GM19452 (cell line): ENCODE measurements around the gene FAM81A.
"Not testable (repeated sequence)": the region's sequence is repeated elsewhere in the genome, so short reads cannot be mapped to it uniquely, and the experiment has no call there.

Experiments
- ATAC-seq: cut with Tn5 transposase; IDR thresholded peaks from one replicate; pipeline ENCODE4 v1.9.1; 2021; ENCODE audit not compliant: unreplicated experiment

The FAM81A gene

DNA sequence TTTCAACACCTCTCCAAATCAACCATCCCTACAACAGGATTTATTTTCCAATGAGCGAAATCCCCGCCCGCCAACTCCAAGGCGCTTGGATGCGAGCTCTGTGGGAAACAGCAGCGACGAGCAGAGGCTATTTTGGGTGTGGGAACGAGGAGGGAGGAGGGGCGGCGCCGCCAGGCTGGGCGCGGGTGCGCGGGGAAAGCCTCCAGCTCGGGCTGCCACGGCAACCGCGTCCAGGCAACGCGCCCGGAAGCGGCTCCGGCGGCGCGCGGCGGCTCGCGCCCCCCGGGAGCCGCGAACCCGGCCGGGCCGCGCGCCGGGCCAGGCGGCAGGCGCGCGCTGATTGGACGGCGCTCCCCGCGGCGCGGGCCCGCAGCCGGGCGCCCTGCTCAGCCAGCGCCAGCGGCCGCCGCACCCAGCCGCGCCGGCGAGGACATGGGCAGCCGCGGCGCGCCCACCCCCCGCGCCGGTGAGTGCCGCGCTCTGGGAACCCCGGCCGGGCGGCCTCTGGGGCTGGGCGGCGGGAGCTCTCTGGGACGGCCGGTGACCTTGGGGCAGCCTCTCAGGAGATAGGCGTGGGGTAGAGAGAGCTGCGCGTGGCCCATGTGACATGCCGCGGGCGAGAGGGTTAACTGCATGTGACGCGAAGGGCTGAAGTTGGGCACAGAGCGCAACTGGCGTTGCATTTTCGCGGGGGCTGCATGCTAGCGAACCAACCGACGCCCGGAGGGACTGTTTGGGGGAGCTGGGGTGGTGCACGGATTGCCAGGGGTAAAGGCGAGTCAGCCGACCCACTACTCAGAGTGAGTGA is at the start of gene FAM81A:
TSS of gene FAM81A (plus strand) at position 370 of the 808 bp plus-strand sequence. CDS start 20,441 bp downstream, outside the sequence.
- peak; percentile 76 for ATAC-seq

DNA sequence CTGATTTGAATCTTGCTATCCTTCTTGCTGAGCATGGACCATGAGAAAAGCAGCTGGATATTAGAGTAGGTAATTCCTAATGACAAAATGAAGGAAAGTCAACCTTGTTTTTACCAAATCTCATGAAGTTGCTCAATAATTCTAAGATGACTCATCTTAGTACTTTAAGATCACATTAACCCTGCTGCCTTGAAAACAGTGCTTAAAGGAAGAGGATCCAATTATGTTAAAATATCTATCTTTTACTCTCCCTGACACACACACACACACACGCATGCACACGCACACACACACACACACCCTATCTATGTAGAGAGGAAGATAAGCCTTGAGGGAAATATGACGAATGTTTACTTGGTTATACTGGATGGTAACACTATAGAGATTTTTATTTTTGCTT is 49.3 kb upstream of the FAM81A start:
- ATAC-seq, result no peak

DNA sequence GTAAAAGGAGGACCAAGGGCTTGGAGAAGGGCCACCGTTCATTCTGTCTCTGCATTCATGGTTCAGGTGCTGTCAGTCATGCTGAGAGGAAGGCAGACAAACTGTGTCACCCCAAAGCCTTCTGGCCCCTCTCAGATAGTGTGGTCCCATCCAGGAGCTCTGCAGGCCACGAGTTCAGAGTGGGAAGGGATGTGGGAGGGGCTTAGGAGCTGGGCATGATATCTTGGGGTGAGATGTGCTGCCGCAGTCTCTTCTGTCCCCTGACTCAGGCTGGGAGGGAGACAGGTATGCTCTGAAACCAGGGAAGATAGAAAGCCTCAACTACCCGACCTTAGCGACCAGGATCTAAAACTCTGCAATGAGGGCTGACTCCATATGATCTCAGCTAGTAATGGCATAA is 45.7 kb upstream of the FAM81A start:
- no peak for ATAC-seq

DNA sequence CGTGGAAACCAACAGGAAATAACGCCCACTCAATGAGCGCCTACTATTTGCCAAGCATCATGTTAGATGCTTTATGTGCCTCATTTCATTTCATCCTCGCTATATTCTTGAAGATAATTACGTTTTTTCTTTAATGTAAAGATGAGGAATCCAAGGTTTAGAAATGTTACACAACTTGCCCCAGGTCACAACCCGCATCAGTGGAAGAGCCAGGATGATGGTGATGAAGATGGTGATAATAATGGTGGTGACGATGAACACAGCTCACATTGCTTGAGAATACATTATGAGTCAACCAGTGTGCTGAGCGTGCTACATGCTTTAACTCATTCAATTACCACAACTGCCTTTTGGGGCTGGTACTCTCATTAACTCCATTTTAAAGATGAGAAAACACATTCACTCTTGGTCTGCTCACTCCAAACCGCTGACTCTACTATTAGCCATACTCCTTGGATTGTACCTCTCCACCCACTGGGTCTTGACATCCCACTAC is 43.8 kb upstream of the FAM81A start:
- ATAC-seq, result no peak

DNA sequence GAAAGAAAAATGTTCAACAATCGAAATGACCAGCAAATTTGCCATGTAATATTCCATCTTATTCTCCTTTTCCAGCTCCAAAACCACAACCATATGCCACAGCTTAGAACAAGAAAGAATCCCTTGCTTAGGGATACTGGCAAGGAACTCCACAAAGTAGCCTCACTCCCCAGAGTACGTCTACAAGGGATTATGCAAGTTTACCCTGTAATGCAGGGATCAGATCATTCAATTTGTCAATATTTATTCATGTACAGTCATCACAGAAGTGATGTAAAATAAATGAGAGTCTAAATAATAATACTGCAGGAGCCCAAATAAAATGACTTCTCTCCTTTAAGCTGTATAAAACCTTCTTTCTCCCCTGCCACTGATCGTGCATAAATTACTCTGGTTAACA is 41.8 kb upstream of the FAM81A start:
- no peak for ATAC-seq

DNA sequence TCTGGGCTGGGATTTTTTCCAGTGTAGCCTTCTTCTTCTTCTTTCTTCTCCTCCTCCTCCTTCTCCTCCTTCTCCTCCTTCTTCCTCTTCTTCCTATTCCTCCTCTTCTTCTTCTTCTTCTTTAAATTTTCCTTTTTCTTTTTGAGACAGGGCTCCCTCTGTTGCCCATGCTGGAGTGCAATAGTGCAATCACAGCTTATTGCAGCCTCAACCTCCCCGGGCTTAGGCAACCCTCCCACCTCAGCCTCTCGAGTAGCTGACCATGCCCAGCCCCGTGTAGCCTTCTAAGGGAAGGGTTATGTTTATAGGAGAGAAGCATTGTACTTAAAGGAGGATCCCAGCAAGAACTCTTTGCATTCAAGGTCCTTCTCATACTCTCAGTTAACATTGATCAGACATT is 41.3 kb upstream of the FAM81A start:
- ATAC-seq, result no peak

DNA sequence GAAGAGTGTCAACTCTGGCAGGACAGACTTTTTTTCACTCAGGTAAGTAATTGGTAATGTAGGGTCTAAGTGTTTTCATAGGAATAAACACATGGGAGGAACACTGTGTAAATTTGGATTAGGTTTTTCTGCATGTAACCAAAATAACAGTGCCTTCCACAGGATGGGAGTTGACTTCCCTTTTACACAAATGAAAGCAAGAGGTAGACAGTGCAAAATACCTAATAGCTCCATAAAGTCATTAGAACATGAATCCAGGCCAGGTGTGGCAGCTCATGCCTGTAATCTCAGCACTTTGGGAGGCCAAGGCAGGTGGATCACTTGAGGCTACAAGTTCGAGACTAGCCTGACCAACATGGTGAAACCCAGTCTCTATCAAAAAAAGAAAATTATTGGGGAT is 39.8 kb upstream of the FAM81A start:
- ATAC-seq, result no peak

DNA sequence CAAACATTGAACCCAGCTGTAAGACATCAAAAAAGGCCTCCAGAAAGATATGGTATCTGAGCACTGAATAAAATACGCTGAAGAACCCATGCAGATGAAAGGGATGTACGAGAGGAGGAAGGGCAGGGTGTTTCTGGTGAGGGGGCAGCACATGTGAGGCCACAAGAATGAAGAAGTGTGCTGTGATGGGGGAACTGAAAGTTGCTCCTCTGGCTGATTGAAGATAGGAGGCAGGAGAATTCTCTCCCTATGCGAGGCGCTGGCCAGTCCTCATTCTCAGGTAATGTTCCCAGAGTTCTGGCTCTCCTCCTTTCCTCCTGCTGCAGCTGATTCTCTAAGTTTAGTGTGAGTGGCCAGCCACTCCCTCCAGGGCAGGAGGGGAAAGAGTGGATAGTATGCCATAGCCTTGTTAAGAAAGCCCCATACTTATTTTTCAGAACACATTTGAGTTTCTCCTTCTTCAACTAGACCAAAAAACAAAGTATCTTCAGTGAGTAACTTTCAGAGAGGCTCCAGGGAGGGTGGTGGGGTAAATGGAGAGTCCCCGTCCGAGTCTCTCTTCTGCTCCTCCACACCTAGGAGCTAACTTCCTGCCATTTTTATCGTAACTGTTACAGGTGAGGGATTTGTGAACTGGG is 38.4 kb upstream of the FAM81A start:
- peak; percentile 73 for ATAC-seq

DNA sequence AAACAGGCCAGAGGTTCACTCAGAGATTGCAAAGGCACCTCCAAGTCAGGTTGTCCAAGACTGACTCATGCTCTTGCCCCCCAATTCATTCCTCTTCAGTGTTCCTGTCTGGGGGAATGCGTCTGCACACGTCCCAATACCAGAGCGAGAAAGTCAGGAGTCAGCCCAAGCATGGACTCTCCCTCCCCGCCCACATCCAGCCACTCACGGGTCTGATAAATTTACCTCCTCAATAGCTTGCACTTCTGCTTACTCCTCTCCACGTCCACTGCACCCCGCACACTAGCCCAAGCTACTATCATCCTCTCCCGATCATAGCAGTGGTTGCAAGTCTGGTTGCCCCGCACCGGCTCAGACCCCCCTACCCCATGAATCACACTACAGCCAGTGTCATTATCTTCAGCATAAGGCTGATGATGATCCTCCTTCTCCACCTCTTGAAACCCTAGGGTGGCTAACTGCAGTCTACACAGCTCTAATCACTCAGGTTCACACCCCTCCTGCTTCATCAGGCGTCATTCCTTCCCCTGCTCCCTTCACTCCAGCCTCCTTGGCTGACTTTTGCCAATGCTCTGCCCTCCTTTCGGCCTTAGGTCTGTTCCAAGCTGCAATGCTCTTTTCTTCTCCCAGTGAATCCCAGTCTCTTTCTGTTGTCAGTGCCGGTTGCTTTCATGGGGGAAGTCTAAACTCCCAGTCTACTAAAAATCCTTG is 37.7 kb upstream of the FAM81A start:
- no peak for ATAC-seq

DNA sequence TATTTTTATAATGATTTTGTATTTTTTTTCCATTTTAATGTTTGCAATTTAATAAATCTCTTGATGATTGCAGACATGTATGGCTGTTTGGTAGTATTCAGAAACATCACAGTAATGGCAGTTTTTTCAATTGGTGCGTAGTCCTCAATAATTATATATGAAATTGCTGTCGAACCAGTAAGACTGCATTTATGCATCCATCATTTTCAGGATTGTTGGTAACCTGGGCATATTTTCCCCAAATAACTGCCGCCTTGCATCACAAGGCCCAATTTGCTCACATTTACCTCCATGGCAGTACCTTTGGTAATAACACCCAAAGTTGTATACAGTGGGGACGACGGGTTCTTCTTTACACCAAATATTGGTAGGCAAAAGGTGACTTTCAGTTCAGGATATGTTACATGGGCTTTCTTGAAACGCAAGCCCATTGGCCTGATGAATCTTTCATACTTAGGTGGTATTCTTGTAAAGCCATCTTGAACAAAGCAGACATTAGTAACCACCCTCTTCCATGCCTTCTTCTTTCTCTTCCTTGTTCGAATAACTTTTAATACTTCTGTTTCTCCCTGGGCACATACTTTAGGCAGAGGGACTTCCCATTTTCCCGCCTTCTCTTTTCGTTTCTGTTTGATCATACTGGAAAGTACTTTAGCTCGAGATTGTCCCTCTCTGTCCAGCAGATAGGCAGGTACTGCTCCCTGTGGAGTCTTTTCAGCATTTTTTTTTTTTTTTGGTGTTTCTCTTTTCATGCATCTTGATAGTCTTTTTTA is 36.7 kb upstream of the FAM81A start:
- not testable (repeated sequence) for ATAC-seq

DNA sequence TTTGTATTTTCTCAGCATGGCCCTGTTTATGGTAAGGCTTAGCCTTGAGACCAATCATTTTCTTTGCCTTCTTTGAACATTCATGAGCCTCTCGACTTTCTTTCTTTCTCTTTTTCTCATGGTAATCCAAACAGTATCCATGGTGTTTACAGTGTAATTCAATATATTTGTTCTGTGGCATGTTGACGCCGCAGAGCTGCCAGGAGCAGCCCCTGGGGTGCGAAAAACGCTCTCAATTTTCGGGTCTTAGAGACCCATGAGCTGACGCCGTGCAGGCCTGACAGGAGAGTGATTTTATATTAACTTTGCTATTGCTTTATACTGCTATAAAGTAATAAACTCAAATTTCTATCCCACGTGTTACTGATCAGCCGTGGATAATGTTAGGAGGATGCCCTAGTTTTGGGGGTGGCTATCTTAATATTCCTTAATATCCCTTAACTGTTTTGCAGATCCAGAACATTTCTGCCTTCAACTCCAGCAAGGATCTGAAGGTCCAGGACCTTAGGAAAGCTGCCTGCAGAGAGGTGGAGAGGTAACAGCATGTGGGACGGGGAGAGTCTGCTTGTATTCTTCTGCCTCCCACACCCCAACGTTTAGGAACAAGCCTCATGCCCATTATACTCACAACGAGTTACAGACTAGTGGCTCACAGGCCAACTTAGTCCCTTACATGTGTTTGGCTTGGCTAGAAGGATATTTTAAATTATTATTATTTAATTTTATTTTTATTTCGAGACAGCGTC is 36.0 kb upstream of the FAM81A start:
- no peak for ATAC-seq

DNA sequence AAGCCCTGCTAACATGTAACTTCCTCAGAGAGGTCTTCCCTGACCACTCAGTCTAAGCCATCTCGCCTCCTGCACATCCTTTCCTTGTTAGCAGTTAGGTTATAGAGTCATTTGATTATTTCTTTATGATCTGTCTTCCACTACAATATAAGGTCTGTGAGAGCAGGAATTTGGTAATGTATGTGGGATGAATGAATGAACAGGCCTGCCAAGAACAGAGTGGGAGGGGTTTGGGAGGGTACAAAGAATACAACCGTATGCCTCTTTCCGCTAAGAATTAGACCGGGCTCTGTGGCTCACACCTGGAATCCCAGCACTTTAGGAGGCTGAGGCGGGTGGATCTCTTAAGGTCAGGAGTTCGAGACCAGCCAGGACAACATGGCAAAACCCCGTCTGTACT is 32.9 kb upstream of the FAM81A start:
- ATAC-seq, result no peak

DNA sequence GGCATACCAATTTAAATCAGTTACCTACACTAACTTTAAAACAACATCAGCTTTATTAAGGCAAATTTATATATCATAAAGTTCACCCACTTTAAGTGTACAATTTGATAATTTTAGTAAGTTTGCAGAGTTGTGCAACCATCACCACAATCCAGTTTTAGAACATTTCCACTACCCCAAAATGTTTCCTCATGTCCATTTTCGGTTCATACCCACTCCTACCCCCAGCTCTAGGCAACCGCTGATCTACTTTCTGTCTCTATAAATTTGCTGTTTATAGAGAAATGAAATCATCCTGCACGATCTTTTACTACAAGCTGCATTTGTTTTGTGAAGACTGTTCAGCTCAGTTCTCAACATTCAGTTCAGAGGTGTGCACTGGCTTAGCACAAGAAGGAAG is 31.5 kb upstream of the FAM81A start:
- ATAC-seq, result no peak

DNA sequence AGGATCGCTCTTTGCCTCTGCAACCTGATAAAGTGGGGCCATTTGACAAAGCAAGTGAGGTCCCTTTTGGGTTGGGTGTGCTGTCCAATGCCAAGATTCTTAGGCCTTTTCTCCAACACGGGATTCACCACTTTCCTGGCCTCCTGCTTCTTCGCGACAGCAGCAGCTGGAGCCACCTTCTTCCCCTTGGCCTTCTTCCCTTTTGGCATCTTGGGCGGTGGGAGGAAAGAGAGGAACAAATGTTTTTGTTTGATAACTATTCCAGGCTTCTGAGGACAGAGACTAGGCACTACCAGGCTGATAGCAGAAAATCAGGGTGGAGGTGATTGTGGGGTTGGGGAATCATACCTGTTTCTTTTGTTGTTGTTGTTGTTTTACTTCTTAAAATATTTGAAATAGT is 30.0 kb upstream of the FAM81A start:
- no peak for ATAC-seq

DNA sequence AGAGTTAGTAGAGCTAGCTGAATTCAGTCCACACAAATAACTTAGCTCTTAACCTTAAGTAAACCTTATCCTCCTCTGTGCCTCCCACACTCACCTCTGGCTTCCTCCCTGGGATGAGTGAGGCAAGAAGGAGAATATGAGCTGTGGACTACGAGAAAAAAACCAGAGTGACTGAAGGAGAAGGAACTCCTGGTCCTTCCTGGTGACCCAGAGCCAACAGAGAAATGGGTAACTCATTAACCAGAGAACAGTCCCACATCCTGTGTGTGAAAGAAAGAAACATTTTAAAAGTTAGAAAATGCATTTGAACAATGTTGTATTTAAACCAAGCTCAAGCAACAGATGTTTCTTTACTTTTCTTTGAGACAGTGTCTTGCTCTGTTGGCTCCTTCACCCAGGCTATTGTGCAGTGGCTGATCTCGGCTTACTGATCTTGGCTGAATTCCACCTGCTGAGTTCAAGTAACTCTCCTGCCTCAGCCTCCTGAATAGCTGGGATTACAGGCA is 27.5 kb upstream of the FAM81A start:
- ATAC-seq, result no peak

DNA sequence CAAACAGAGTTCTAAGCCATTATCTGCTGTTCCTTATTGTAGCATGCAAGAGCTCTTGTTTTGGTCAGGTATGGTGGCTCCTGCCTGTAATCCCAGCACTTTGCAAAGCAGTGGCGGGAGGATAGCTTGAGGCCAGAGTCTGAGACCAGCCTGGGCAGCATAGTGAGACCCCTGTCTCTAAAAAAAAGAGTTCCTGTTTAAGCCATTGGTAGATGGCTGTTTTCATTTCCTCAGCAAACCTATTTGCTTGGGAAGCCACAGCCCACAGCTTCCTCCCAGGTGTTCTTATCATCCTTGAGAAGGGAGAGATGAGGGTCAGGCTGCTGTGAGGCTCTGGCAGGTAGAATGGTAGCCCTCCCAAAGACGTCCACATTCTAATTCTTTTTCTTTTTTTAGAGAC is 24.4 kb upstream of the FAM81A start:
- no peak for ATAC-seq

DNA sequence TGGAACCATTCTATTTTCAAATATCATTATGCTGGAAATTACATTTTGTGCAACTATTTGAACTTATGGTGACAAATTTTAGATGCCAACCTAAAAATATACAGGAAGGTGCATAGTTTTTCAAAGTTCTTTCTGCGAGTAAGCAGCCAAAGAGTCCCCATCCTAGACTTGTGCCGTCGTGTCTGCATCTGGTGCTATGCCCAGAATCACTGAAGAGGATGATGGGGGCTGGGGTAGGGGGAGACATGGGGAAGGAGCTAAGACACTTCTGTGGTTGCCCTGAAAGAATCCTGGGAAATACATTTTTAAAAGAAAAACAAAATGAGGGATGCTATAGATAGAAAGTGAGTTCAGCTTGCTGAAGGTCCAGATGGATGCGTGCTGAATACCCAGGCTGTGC is 21.2 kb upstream of the FAM81A start:
- no peak for ATAC-seq

DNA sequence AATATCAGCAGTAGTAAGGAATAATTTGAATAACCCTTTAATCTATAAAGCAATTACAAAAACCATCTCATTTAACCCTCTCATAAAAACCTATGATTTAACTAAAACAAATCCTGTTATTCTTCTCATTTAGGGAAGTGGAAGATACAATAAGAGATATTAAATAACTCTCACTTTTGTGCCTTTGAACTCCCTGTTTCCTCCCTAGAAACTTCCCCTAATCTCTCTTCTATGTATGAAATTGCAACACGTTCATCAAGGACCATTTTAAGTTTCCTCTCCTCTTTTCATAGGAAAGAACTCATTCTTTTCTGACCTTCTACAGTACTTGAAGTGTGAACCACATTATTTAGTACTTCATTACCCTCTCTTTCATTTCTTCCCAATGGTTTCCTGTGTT is 18.8 kb upstream of the FAM81A start:
- ATAC-seq, result no peak

DNA sequence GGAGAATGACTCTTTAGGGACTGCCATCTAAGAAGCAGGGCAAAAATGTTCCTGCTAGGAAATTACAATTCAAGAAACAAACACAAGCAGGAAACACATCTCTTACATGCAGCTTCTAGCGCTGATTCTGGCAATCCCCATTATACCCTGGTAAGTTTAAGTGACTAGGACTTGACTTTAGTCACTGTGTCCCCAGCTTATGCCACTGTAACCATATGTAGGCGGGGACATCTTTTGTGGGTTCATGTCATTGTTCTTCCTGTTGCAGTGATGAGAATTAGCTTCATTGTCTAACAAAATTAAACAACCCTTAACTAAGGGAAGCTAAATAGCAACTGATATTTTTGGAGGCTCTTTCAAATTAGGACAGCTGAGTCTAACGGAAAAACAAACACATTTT is 17.9 kb upstream of the FAM81A start:
- no peak for ATAC-seq

DNA sequence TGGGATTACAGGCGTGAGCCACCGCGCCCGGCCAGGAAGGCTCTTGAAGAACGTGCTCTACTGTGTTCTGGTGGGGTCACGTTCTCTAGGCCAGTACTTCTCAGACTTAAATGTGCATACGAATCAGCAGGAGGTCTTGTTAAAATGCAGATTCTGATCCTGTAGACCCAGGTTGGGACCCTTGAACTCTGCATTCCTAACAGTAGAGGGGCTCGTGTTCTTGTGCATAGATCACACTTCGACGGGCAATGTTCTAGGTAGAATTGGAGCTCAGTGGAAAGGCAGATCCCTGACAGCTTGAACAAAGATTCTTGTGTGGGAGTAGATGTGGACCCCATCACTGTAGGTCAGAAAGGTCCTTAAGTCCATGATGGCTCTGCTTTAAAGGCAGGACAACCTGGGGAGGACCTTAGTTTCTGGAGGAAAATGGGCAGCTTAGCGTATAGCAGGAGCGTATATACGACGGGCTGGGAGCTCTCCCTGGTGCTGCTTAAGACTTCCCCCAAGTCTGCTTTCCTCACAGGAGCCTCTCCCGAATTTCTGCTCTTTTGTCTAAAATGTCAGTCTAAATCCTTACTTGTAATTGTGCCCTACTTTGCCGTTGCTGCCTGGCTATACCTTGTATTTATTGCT is 16.9 kb upstream of the FAM81A start:
- no peak for ATAC-seq
